COLO829 (cell line): Measurements from ENCODE around the gene COL23A1.

Experiments used
- DNase-seq: peaks from one replicate; pipeline ENCODE4 v3.0.0; 2012; ENCODE audit warnings: low spot score

Gene COL23A1

DNA sequence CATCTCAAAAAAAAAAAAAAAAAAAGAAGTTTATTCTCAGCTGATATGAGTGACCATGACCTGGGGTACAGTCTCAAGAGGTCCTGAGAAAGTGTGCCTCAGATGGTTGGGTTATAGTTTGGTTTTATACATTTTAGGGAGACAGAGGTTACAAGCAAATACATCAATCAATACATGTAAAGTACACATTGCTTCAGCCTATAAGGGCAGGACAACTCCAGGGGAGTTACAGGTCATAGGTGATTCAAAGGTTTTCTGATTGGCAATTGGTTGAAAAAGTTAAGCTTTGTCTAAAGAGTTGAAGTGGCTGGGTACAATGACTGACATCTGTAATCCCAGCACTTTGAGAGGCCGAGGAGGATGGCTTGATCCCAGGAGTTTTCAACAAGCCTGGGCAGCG lies 400.8 kb downstream of the COL23A1 start:
- DNase-seq: no peak
